Measurements from ENCODE around the gene COL23A1.

The COL23A1 gene

GRCh38 chr5:178590141-178590923, at the start of gene COL23A1:
Gene COL23A1 (minus strand): TSS chr5:178590393.
- Histone ChIP-seq H3K9me3 (ENCODE audit: control insufficient read depth in 5 of 5, low read length in 5 of 5) (peaks cover 0 to 12% (median 6%) of the 10 kb centered on the region in 5 donors), H3K9ac (ENCODE audit: low read length in 5 of 5) (peak within 1 kb of the TSS in 1 of 5 donors; percentile 26), H3K27me3 (ENCODE audit: control insufficient read depth in 5 of 5, insufficient read depth in 4 of 5, low read length in 5 of 5) (peaks cover 8 to 28% (median 23%) of the 10 kb centered on the region in 5 donors), H3K36me3 (ENCODE audit: control insufficient read depth in 5 of 5, insufficient read depth in 5 of 5, low read length in 5 of 5) (peaks cover 0 to 2% (median 0%) of the 10 kb centered on the region in 5 donors), H3K4me3 (ENCODE audit: low read depth in 1 of 5, low read length in 5 of 5) (peak within 1 kb of the TSS; percentile 39 to 70 (median 55)), H3K27ac (ENCODE audit: low read depth, low read length) (no peak within 1 kb of the TSS), H3K4me1 (ENCODE audit: control insufficient read depth in 5 of 5, insufficient read depth in 5 of 5, low read length in 5 of 5) (peaks cover 0 to 19% (median 18%) of the 10 kb centered on the region in 5 donors)

- H3K9ac ChIP-seq (ENCODE audit: low read length in 5 of 5) = no peak overlapping the region
- H3K4me3 ChIP-seq (ENCODE audit: low read depth in 1 of 5, low read length in 5 of 5) = no peak overlapping the region
- no peak overlapping the region for H3K27ac ChIP-seq (ENCODE audit: low read depth, low read length)
- H3K27me3 ChIP-seq (ENCODE audit: control insufficient read depth in 5 of 5, insufficient read depth in 4 of 5, low read length in 5 of 5) = peaks cover 0 to 2% (median 0%) of the 10 kb centered on the region in 5 donors
- peaks cover 0 to 7% (median 0%) of the 10 kb centered on the region in 5 donors for H3K4me1 ChIP-seq (ENCODE audit: control insufficient read depth in 5 of 5, insufficient read depth in 5 of 5, low read length in 5 of 5)
- no peaks in the 10 kb centered on the region for H3K36me3 ChIP-seq (ENCODE audit: control insufficient read depth in 5 of 5, insufficient read depth in 5 of 5, low read length in 5 of 5)
- peaks cover 0 to 6% (median 6%) of the 10 kb centered on the region in 5 donors for H3K9me3 ChIP-seq (ENCODE audit: control insufficient read depth in 5 of 5, low read length in 5 of 5)
These were observed 47.3 kb upstream of the COL23A1 start for GRCh38 chr5:178637356-178638074.

- no peaks in the 10 kb centered on the region for H3K9me3 ChIP-seq (ENCODE audit: control insufficient read depth in 5 of 5, low read length in 5 of 5)
- H3K4me1 ChIP-seq (ENCODE audit: control insufficient read depth in 5 of 5, insufficient read depth in 5 of 5, low read length in 5 of 5) = peaks cover 0 to 2% (median 0%) of the 10 kb centered on the region in 5 donors
- peaks cover 0 to 2% (median 0%) of the 10 kb centered on the region in 5 donors for H3K27me3 ChIP-seq (ENCODE audit: control insufficient read depth in 5 of 5, insufficient read depth in 4 of 5, low read length in 5 of 5)
- no peak overlapping the region for H3K27ac ChIP-seq (ENCODE audit: low read depth, low read length)
- no peak overlapping the region for H3K4me3 ChIP-seq (ENCODE audit: low read depth in 1 of 5, low read length in 5 of 5)
- H3K36me3 ChIP-seq (ENCODE audit: control insufficient read depth in 5 of 5, insufficient read depth in 5 of 5, low read length in 5 of 5) = no peaks in the 10 kb centered on the region
- no peak overlapping the region for H3K9ac ChIP-seq (ENCODE audit: low read length in 5 of 5)
These were observed 42.1 kb upstream of the COL23A1 start for GRCh38 chr5:178632285-178632684.

GRCh38 chr5:178630951-178631350, 40.8 kb upstream of the COL23A1 start:
- H3K9ac ChIP-seq (ENCODE audit: low read length in 5 of 5) = no peak overlapping the region
- no peaks in the 10 kb centered on the region for H3K9me3 ChIP-seq (ENCODE audit: control insufficient read depth in 5 of 5, low read length in 5 of 5)
- H3K27ac ChIP-seq (ENCODE audit: low read depth, low read length) = no peak overlapping the region
- peaks cover 0 to 4% (median 1%) of the 10 kb centered on the region in 5 donors for H3K4me1 ChIP-seq (ENCODE audit: control insufficient read depth in 5 of 5, insufficient read depth in 5 of 5, low read length in 5 of 5)
- peaks cover 0 to 2% (median 0%) of the 10 kb centered on the region in 5 donors for H3K27me3 ChIP-seq (ENCODE audit: control insufficient read depth in 5 of 5, insufficient read depth in 4 of 5, low read length in 5 of 5)
- H3K36me3 ChIP-seq (ENCODE audit: control insufficient read depth in 5 of 5, insufficient read depth in 5 of 5, low read length in 5 of 5) = no peaks in the 10 kb centered on the region
- H3K4me3 ChIP-seq (ENCODE audit: low read depth in 1 of 5, low read length in 5 of 5) = no peak overlapping the region

- Histone ChIP-seq H3K4me3 (ENCODE audit: low read depth in 1 of 5, low read length in 5 of 5) (no peak overlapping the region), H3K27ac (ENCODE audit: low read depth, low read length) (no peak overlapping the region), H3K9ac (ENCODE audit: low read length in 5 of 5) (no peak overlapping the region), H3K36me3 (ENCODE audit: control insufficient read depth in 5 of 5, insufficient read depth in 5 of 5, low read length in 5 of 5) (no peaks in the 10 kb centered on the region), H3K9me3 (ENCODE audit: control insufficient read depth in 5 of 5, low read length in 5 of 5) (no peaks in the 10 kb centered on the region), H3K4me1 (ENCODE audit: control insufficient read depth in 5 of 5, insufficient read depth in 5 of 5, low read length in 5 of 5) (peaks cover 0 to 8% (median 6%) of the 10 kb centered on the region in 5 donors), H3K27me3 (ENCODE audit: control insufficient read depth in 5 of 5, insufficient read depth in 4 of 5, low read length in 5 of 5) (peaks cover 0 to 2% (median 0%) of the 10 kb centered on the region in 5 donors)
These were observed 40.3 kb upstream of the COL23A1 start for GRCh38 chr5:178630475-178630930.

- Histone ChIP-seq H3K9me3 (ENCODE audit: control insufficient read depth in 5 of 5, low read length in 5 of 5) (no peaks in the 10 kb centered on the region), H3K36me3 (ENCODE audit: control insufficient read depth in 5 of 5, insufficient read depth in 5 of 5, low read length in 5 of 5) (peaks cover 6 to 12% (median 7%) of the 10 kb centered on the region in 5 donors), H3K27me3 (ENCODE audit: control insufficient read depth in 5 of 5, insufficient read depth in 4 of 5, low read length in 5 of 5) (no peaks in the 10 kb centered on the region), H3K4me3 (ENCODE audit: low read depth in 1 of 5, low read length in 5 of 5) (peak overlapping the region; percentile 39 to 98 (median 65)), H3K4me1 (ENCODE audit: control insufficient read depth in 5 of 5, insufficient read depth in 5 of 5, low read length in 5 of 5) (peaks cover 6 to 39% (median 31%) of the 10 kb centered on the region in 5 donors), H3K9ac (ENCODE audit: low read length in 5 of 5) (peak overlapping the region in 4 of 5 donors; percentile 41 to 70 (median 60)), H3K27ac (ENCODE audit: low read depth, low read length) (peak overlapping the region; percentile 48)
These were observed 37.0 kb upstream of the COL23A1 start for GRCh38 chr5:178627259-178627598.

- Histone ChIP-seq H3K4me1 (ENCODE audit: control insufficient read depth in 5 of 5, insufficient read depth in 5 of 5, low read length in 5 of 5) (peaks cover 6 to 39% (median 31%) of the 10 kb centered on the region in 5 donors), H3K9me3 (ENCODE audit: control insufficient read depth in 5 of 5, low read length in 5 of 5) (no peaks in the 10 kb centered on the region), H3K4me3 (ENCODE audit: low read depth in 1 of 5, low read length in 5 of 5) (peak within 1 kb of the TSS; percentile 80 to 100 (median 98)), H3K9ac (ENCODE audit: low read length in 5 of 5) (peak within 1 kb of the TSS; percentile 98 to 100 (median 99)), H3K27me3 (ENCODE audit: control insufficient read depth in 5 of 5, insufficient read depth in 4 of 5, low read length in 5 of 5) (no peaks in the 10 kb centered on the region), H3K36me3 (ENCODE audit: control insufficient read depth in 5 of 5, insufficient read depth in 5 of 5, low read length in 5 of 5) (peaks cover 10 to 17% (median 13%) of the 10 kb centered on the region in 5 donors), H3K27ac (ENCODE audit: low read depth, low read length) (peak within 1 kb of the TSS; percentile 98)
These were observed 36.5 kb upstream of the COL23A1 start, which contains the start of gene CLK4 for GRCh38 chr5:178626484-178627258. Gene CLK4 (minus strand): TSS chr5:178627050. CDS start chr5:178623416, 3,634 bp downstream.

- peak overlapping the region; percentile 98 for H3K27ac ChIP-seq (ENCODE audit: low read depth, low read length)
- H3K4me3 ChIP-seq (ENCODE audit: low read depth in 1 of 5, low read length in 5 of 5) = peak overlapping the region; percentile 80 to 100 (median 98)
- H3K4me1 ChIP-seq (ENCODE audit: control insufficient read depth in 5 of 5, insufficient read depth in 5 of 5, low read length in 5 of 5) = peaks cover 6 to 39% (median 31%) of the 10 kb centered on the region in 5 donors
These were observed 35.7 kb upstream of the COL23A1 start for GRCh38 chr5:178625679-178626483.

More at GRCh38 chr5:178625679-178626483, 35.7 kb upstream of the COL23A1 start:
- H3K9me3 ChIP-seq (ENCODE audit: control insufficient read depth in 5 of 5, low read length in 5 of 5) = no peaks in the 10 kb centered on the region
- no peaks in the 10 kb centered on the region for H3K27me3 ChIP-seq (ENCODE audit: control insufficient read depth in 5 of 5, insufficient read depth in 4 of 5, low read length in 5 of 5)
- H3K9ac ChIP-seq (ENCODE audit: low read length in 5 of 5) = peak overlapping the region; percentile 98 to 100 (median 99)
- H3K36me3 ChIP-seq (ENCODE audit: control insufficient read depth in 5 of 5, insufficient read depth in 5 of 5, low read length in 5 of 5) = peaks cover 14 to 24% (median 20%) of the 10 kb centered on the region in 5 donors
